GM12878 (cell line): ENCODE results near the gene HOXB6. TPM values are rescaled to one million over a fixed set of nuclear protein-coding genes. Genes with fewer than 3 reads are reported as not detected.
A peak's percentile ranks its signal among the peaks of the same experiment; 100 is the strongest.

Experiments used
- EED ChIP-seq: sonication (generic); IDR thresholded peaks from 2 replicates; pipeline ENCODE4 v1.6.1; 2016; ENCODE audit warnings: antibody characterized with exemption, low read depth
- HDAC2 ChIP-seq: fragments of 200-600 bp; sonication (generic); IDR thresholded peaks from 2 replicates; pipeline ENCODE4 v1.6.1; 2017
- IKZF2 ChIP-seq, 2 experiments: fragments of 450-650 bp; IDR thresholded peaks; 2 replicates each; pipeline ENCODE4 v1.6.1; 2017; ENCODE audit warnings: mild to moderate bottlenecking in 2 of 2, moderate library complexity in 2 of 2
- IRF4 ChIP-seq: IDR thresholded peaks from 2 replicates; pipeline ENCODE4 v1.6.1; 2011; ENCODE audit warnings: low read depth, low read length
- MEF2A ChIP-seq: IDR thresholded peaks from 2 replicates; pipeline ENCODE4 v1.6.1; 2011; ENCODE audit warnings: low read depth, mild to moderate bottlenecking, low read length, moderate library complexity; ENCODE audit not compliant: insufficient read depth
- NFYB ChIP-seq: IDR thresholded peaks from 2 replicates; pipeline ENCODE4 v1.6.1; 2011; ENCODE audit warnings: low read depth, mild to moderate bottlenecking, low read length, improper control_type of control experiment, moderate library complexity; ENCODE audit not compliant: insufficient read depth
- NR2C1 ChIP-seq: fragments of 450-650 bp; IDR thresholded peaks from 2 replicates; pipeline ENCODE4 v1.6.1; 2017; ENCODE audit warnings: antibody characterized with exemption, mild to moderate bottlenecking, moderate library complexity
- PAX5 ChIP-seq: IDR thresholded peaks from 2 replicates; pipeline ENCODE4 v1.6.1; 2011; ENCODE audit warnings: low read depth, low read length, borderline replicate concordance
- RUNX3 ChIP-seq: IDR thresholded peaks from 2 replicates; pipeline ENCODE4 v1.6.1; 2012; ENCODE audit warnings: low read length, inconsistent platforms
- SRF ChIP-seq, 2 experiments: IDR thresholded peaks; 2 replicates each; pipeline ENCODE4 v1.6.1; 2011; ENCODE audit warnings: low read depth in 2 of 2, low read length in 2 of 2, mild to moderate bottlenecking in 1 of 2, moderate library complexity in 1 of 2
- STAT3 ChIP-seq: IDR thresholded peaks from 2 replicates; pipeline ENCODE4 v1.6.1; 2011; ENCODE audit warnings: low read depth, low read length, improper control_type of control experiment
- TCF7 ChIP-seq: IDR thresholded peaks from 2 replicates; pipeline ENCODE4 v1.6.1; 2014; ENCODE audit warnings: antibody characterized with exemption, borderline replicate concordance
- YBX1 ChIP-seq: fragments of 450-650 bp; IDR thresholded peaks from 2 replicates; pipeline ENCODE4 v1.6.1; 2016; ENCODE audit warnings: antibody characterized with exemption
- ZBTB33 ChIP-seq: fragments of 450-650 bp; IDR thresholded peaks from 2 replicates; pipeline ENCODE4 v1.6.1; 2017; ENCODE audit warnings: mild to moderate bottlenecking
- ZZZ3 ChIP-seq: IDR thresholded peaks from 2 replicates; pipeline ENCODE4 v1.6.1; 2011; ENCODE audit warnings: low read depth; ENCODE audit not compliant: control insufficient read depth, insufficient read length
- polyA plus RNA-seq, 11 experiments: library from polyadenylated mRNA; depleted of rRNA in 4 of 11; unstranded in 6 of 11; stranded (reverse) in 5 of 11; fragments of >200 nt; fragmentation: Nextera tagmentation in 4 of 11; fragmentation: Illumina TruSeq in 1 of 11; extraction: Ambion mirVana in 4 of 11; extraction: Trizol in 1 of 11; gene quantifications; 1 replicate in 1 of 11; 2 replicates in 10 of 11; pipeline versions ENCODE4 v1.2.1 to v1.2.3, GENCODE V29; 2011 to 2016; ENCODE audit warnings: inconsistent platforms in 2 of 11, missing spikeins in 2 of 11, low read depth in 1 of 11
- total RNA-seq, 4 experiments: library from RNA; depleted of rRNA in 3 of 4; stranded (reverse); fragments of >200 nt in 3 of 4; fragmentation: Illumina TruSeq in 1 of 4; extraction: Trizol in 1 of 4; gene quantifications; 2 replicates each; pipeline versions ENCODE4 v1.2.1 to v1.2.3, GENCODE V29; 2013 to 2021
- TF ChIP-seq, protein P1 (sequence below): IDR thresholded peaks from 2 replicates; pipeline ENCODE4 v1.6.1; 2011; ENCODE audit warnings: low read depth, mild to moderate bottlenecking, low read length, moderate library complexity, borderline replicate concordance; ENCODE audit errors: extremely low read depth
- TF ChIP-seq, protein P2 (sequence below): fragments of 450-650 bp; IDR thresholded peaks from 2 replicates; pipeline ENCODE4 v1.6.1; 2017; ENCODE audit warnings: mild to moderate bottlenecking, moderate library complexity

The HOXB6 gene
- total and polyA plus RNA-seq, 10 of the 15 experiments (the other 5 are each of a cell fraction or from before 2014, with no cell fraction given), result 0.04 to 0.51 (median 0.09) TPM; not detected in 2

DNA sequence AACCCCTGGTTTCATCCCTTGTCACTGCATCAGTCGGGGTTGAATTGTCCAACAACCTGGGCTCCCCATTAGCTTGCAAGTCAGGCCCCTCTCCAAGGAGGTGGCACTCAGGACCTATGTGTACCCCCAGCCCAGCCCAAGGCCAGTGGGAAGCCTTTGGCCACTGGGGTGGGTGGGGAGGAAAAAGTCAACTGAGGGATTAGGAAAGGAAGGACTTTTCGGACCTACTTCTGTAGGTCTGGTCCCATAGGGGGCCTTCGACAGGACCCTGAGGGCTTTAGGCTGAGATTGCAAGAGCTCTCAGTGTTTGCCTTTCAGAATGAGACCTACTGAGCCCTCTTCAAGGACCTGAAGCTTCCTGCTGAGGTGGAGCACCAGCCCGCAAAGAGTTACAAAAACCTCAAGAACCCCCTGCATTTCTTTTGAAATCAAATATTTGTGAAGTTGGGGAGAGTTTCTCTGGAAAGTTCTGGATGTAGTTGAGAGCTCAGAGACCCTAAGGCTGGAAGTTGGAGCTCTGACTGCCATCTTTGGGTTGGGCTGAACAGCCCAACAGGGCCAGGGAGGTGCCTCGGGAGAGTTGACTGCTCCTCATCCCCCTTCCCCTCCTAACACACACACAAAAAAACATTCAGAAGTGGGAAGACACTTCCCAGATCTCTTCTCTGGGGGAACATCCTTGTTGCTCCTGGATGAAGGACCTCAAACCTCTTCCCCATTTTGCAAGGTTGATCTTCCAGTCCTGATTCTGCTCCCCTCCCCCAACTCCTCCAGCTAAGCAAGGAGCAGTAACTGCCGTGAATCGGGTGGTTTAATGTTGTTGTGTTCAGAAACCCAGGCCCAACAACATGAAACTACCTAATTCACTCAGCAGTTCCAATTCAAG is 27.1 kb upstream of the HOXB6 start (continued):
- TF ChIP-seq, protein P1, sequence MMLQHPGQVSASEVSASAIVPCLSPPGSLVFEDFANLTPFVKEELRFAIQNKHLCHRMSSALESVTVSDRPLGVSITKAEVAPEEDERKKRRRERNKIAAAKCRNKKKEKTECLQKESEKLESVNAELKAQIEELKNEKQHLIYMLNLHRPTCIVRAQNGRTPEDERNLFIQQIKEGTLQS, result no peak
- TF ChIP-seq PAX5 (peak; percentile 28; the same call in 1 of the 2 replicates), YBX1 (no peak), EED (no peak), SRF (IDR thresholded peaks at IDR 0.05; ENCODE audit: low read depth in 2 of 2, low read length in 2 of 2) (no peak), MEF2A (0 out of 2 replicates have a peak, but pooled peaks have one; percentile 37), NFYB (no peak), HDAC2 (no peak), IKZF2 (IDR thresholded peaks at IDR 0.05) (peak; percentile 21 to 28; a peak in 2 of 4 replicates), RUNX3 (peak; percentile 67), STAT3 (no peak), TCF7 (no peak), ZBTB33 (no peak), NR2C1 (no peak), IRF4 (peak; percentile 91), ZZZ3 (no peak)
- TF ChIP-seq, protein P2, sequence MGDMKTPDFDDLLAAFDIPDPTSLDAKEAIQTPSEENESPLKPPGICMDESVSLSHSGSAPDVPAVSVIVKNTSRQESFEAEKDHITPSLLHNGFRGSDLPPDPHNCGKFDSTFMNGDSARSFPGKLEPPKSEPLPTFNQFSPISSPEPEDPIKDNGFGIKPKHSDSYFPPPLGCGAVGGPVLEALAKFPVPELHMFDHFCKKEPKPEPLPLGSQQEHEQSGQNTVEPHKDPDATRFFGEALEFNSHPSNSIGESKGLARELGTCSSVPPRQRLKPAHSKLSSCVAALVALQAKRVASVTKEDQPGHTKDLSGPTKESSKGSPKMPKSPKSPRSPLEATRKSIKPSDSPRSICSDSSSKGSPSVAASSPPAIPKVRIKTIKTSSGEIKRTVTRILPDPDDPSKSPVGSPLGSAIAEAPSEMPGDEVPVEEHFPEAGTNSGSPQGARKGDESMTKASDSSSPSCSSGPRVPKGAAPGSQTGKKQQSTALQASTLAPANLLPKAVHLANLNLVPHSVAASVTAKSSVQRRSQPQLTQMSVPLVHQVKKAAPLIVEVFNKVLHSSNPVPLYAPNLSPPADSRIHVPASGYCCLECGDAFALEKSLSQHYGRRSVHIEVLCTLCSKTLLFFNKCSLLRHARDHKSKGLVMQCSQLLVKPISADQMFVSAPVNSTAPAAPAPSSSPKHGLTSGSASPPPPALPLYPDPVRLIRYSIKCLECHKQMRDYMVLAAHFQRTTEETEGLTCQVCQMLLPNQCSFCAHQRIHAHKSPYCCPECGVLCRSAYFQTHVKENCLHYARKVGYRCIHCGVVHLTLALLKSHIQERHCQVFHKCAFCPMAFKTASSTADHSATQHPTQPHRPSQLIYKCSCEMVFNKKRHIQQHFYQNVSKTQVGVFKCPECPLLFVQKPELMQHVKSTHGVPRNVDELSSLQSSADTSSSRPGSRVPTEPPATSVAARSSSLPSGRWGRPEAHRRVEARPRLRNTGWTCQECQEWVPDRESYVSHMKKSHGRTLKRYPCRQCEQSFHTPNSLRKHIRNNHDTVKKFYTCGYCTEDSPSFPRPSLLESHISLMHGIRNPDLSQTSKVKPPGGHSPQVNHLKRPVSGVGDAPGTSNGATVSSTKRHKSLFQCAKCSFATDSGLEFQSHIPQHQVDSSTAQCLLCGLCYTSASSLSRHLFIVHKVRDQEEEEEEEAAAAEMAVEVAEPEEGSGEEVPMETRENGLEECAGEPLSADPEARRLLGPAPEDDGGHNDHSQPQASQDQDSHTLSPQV, result no peak
- TF ChIP-seq, all 136 proteins: peak for 7
